Transverse colon (tissue), 3 donors: ENCODE measurements around the gene RCAN2.

Experiments used
- CTCF ChIP-seq, 5 experiments: fragments of 200-600 bp in 3 of 5; fragments of 450-650 bp in 2 of 5; sonication (generic) in 3 of 5; IDR thresholded peaks; 1 replicate in 2 of 5; 2 replicates in 3 of 5; pipeline ENCODE4 v1.5.1; 2016 to 2017; ENCODE audit warnings: antibody characterized with exemption in 5 of 5, inconsistent platforms in 3 of 5, mild to moderate bottlenecking in 2 of 5, moderate library complexity in 1 of 5
- POLR2A ChIP-seq: fragments of 450-650 bp; IDR thresholded peaks from one replicate; pipeline ENCODE4 v1.6.1; 2016; ENCODE audit warnings: antibody characterized with exemption, mild to moderate bottlenecking, moderate library complexity

GRCh38 chr6:46521464-46521971, 30.3 kb upstream of the RCAN2 start:
- no peak for TF ChIP-seq CTCF (IDR thresholded peaks at IDR 0.05)
- TF ChIP-seq POLR2A = no peak
